Aorta (tissue), 5 donors: ENCODE measurements around the gene ABCA13. TPM values are rescaled to one million over a fixed set of nuclear protein-coding genes. Genes with fewer than 3 reads are reported as not detected.

Experiments
- ATAC-seq: fragments of 200-7000 bp; cut with Tn5 transposase; one replicate; pipeline ENCODE4 v1.9.1; 2022; ENCODE audit warnings: moderate library complexity; ENCODE audit not compliant: low FRiP score
- DNase-seq, 2 donors: peaks; one replicate each; pipeline ENCODE4 v3.0.0-alpha.2; 2020
- H3K27ac ChIP-seq, 2 donors: one replicate each; pipeline ENCODE4 v1.5.1; 2013; ENCODE audit warnings: low read length in 2 of 2, mild to moderate bottlenecking in 2 of 2, moderate library complexity in 2 of 2, control low read depth in 1 of 2, inconsistent platforms in 1 of 2, low read depth in 1 of 2
- H3K27me3 ChIP-seq, 2 donors: one replicate each; pipeline ENCODE4 v1.6.1; 2013; ENCODE audit warnings: control low read depth in 1 of 2, low read length in 1 of 2, mild to moderate bottlenecking in 1 of 2, moderate library complexity in 1 of 2; ENCODE audit not compliant: insufficient read depth in 2 of 2, control insufficient read depth in 1 of 2
- H3K36me3 ChIP-seq, 2 donors: one replicate each; pipeline ENCODE4 v1.6.1; 2013; ENCODE audit warnings: control low read depth in 1 of 2, low read length in 1 of 2, mild to moderate bottlenecking in 1 of 2; ENCODE audit not compliant: insufficient read depth in 2 of 2, control insufficient read depth in 1 of 2
- H3K4me1 ChIP-seq, 2 donors: one replicate each; pipeline ENCODE4 v1.6.1; 2013; ENCODE audit warnings: low read length in 2 of 2, control low read depth in 1 of 2, mild to moderate bottlenecking in 1 of 2, moderate library complexity in 1 of 2; ENCODE audit not compliant: insufficient read depth in 2 of 2, control insufficient read depth in 1 of 2
- H3K4me3 ChIP-seq, 2 donors: one replicate each; pipeline ENCODE4 v1.5.1; 2013; ENCODE audit warnings: low read length in 2 of 2, control low read depth in 1 of 2, mild to moderate bottlenecking in 1 of 2
- H3K9me3 ChIP-seq: one replicate; pipeline ENCODE4 v1.6.1; 2013; ENCODE audit warnings: mild to moderate bottlenecking, low read length; ENCODE audit not compliant: control insufficient read depth
- WGBS, 2 donors: extraction: QIAGEN DNeasy Blood & Tissue Kit; methylation state at CpG; one replicate each; pipeline ENCODE4 v1.1.7; 2013; 5-methylcytosine and 5-hydroxymethylcytosine counted together
- intact Hi-C, 2 donors: fragments of 100-400 bp; cut with DNase I; formaldehyde crosslinking; loops; one replicate each; pipeline versions ENCODE4 v1.14.2 to v1.15.0; 2022
- polyA plus RNA-seq, 2 donors: library from polyadenylated mRNA; stranded (reverse); fragments of 200-250 nt; gene quantifications; one replicate each; pipeline ENCODE4 v1.2.3, GENCODE V29; 2013
- total RNA-seq, 2 donors: library from RNA; stranded (reverse); fragmentation: NEBNext Ultra II Directional; extraction: Animal tissue kit (Norgen Biotek cat#: 25700); gene quantifications; one replicate each; pipeline ENCODE4 v1.2.1, GENCODE V29; 2021
- donor health status: healthy with polysubstance abuse.
- donor health status: Bipolar disorder and iron deficiency.
- donor health status: DM: no; HTN: no; CAD: no.
- donor health status: DM: no; HTN: no; CAD: no.
- donor health status: DM: yes; HTN: yes; CAD: no.

Gene ABCA13
- total and polyA plus RNA-seq, 4 donors, result 0.06 to 0.12 TPM; not detected in 2

DNA sequence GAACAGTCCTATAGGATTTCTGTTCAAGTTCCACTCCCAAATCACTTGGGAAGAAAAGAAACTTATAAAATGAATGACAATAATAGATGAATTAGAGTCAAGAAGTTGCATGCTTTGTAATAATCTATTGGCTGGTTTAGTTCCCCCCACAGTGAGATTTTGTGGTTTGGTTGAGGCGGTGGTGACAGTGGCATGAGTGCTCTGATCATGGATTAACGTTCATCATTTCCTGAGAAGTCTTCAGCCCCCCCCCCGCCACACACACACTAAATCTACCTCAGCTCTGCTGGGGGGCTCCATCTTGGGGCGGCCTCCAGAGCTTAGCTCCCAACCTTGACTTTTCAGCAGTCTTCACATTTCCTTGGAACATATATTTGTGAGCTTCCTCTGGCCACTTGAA, 121.7 kb downstream of the ABCA13 start:
- WGBS, 2 donors, result 55 to 69% methylated on average over 3 to 4 of the region's 4 CpGs
- H3K4me1 ChIP-seq, result no peaks in the 10 kb centered on the region
- ATAC-seq (no peak), DNase-seq (no peak)
- H3K27ac ChIP-seq, result no peak overlapping the region
- no peaks in the 10 kb centered on the region for H3K9me3 ChIP-seq
- H3K36me3 ChIP-seq, result no peaks in the 10 kb centered on the region
- intact Hi-C loops, result no loop called here
- no peak overlapping the region for H3K4me3 ChIP-seq
- no peaks in the 10 kb centered on the region for H3K27me3 ChIP-seq

DNA sequence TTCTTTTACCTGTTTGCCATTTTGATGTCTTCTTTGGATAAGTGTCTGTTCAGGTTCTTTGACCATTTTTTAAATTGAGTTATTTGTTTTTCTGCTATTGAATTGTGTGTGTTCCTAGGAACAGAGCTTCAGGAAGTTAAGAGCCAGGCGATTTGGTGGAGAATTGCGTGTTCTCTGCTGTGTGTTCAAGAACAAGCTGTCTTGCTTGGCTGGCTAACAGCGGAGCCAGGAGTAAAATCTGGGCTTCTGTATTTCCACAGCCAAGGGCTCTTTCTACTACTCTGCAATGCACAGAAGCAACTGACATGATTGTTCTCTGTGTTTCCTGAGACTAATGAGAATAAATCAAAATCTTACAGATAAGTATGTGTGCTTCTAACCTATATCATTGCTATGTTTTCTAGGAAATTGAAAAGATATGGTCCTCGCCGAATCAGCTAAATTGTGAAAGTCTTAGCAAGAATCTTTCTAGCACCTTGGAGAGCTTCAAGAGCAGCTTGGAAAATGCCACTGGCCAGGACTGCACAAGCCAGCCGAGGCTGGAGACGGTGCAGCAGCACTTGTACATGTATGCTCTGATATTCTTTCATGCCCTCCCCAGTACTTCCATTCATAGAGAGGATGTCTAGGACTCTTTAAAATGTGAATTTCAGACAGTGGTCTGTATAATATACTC, 124.2 kb downstream of the ABCA13 start:
- intact Hi-C loops, result no loop called here
- H3K4me1 ChIP-seq, result no peaks in the 10 kb centered on the region
- WGBS, 2 donors, result 48 to 52% methylated on average over 7 of the region's 7 CpGs
- no peak overlapping the region for H3K27ac ChIP-seq
- H3K27me3 ChIP-seq, result no peaks in the 10 kb centered on the region
- H3K4me3 ChIP-seq, result no peak overlapping the region
- no peaks in the 10 kb centered on the region for H3K9me3 ChIP-seq
- no peak for DNase-seq
- no peak for ATAC-seq
- no peaks in the 10 kb centered on the region for H3K36me3 ChIP-seq

DNA sequence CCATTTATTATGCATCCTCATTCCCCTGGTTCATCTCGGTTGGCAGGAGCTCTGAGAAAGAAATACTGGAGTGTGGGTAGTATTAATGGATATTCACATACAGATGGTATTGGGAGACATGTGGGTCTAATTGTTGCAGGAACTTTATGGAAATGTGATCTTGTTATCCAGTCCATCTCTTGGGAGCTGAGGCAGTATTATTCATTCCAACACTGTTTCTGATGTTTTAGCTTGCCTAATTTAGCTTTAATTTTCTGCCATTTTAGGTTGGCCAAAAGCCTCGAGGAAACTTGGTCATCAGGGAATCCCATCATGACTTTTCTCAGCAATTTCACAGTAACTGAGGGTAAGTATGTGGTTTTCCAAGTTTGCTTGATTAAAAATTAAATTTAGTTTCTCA, 125.7 kb downstream of the ABCA13 start:
- no peaks in the 10 kb centered on the region for H3K4me1 ChIP-seq
- ATAC-seq (no peak), DNase-seq (no peak)
- no peak overlapping the region for H3K4me3 ChIP-seq
- H3K36me3 ChIP-seq, result no peaks in the 10 kb centered on the region
- intact Hi-C loops, result no loop called here
- 31 to 36% methylated on average over 2 of the region's 2 CpGs for WGBS, 2 donors
- no peaks in the 10 kb centered on the region for H3K27me3 ChIP-seq
- no peak overlapping the region for H3K27ac ChIP-seq
- H3K9me3 ChIP-seq, result no peaks in the 10 kb centered on the region

DNA sequence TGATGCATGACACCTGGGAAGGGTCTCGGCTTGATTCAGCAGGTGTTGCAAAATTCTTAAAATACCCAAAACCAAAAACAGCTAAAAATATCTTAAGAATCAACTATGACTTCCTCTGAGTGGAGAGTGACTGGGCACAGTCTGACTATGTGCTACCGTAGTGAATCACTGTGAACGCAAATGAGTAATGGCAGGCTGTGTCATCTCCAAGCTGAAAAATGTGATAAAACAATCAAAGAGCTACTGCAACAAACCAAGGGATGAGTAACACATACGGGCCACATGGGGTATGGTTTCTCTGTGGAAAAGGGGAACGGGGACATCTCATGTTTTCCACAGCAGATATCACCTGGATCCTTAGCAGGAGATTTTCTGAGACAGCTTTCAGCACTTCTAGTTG, 127.5 kb downstream of the ABCA13 start:
- WGBS, 2 donors, result 59 to 61% methylated on average over 5 of the region's 5 CpGs
- intact Hi-C loops, result no loop called here
- ATAC-seq (no peak), DNase-seq (no peak)
- Histone ChIP-seq H3K27me3 (no peaks in the 10 kb centered on the region), H3K27ac (no peak overlapping the region), H3K4me3 (no peak overlapping the region), H3K9me3 (no peaks in the 10 kb centered on the region), H3K4me1 (no peaks in the 10 kb centered on the region), H3K36me3 (no peaks in the 10 kb centered on the region)

DNA sequence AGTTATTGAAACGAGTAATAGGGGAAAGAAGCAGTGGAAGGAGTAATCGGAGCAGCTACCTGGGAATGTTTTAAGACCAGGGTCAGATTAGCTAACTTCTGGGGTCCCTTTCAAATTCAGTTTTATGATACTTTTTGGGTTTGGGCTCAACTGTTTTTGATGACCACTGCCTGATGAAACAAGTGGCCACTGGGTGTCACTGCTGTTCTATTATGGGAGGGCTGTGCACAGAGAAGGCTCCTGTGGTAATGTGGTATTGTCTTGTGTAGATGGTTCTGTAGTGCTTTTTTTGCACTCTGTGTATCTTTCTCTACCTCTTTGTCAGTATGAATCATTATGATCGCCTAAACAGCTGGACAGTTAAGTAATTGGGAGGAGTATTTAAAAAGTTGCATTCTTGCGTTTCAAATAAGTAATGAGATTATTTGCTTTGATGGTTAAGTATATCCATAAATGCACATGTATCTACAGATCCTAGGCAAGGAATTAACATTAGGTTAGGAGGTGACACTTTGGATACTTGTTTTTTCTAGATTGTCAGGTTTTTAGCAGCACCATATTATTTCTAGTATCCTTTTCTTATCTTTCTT, 128.4 kb downstream of the ABCA13 start:
- Histone ChIP-seq H3K4me3 (no peak overlapping the region), H3K9me3 (no peaks in the 10 kb centered on the region), H3K27ac (no peak overlapping the region), H3K27me3 (no peaks in the 10 kb centered on the region), H3K4me1 (no peaks in the 10 kb centered on the region), H3K36me3 (no peaks in the 10 kb centered on the region)
- DNase-seq (no peak), ATAC-seq (no peak)
- intact Hi-C loops, result no loop called here
- 34% methylated on average over 4 of the region's 4 CpGs for WGBS, 2 donors

DNA sequence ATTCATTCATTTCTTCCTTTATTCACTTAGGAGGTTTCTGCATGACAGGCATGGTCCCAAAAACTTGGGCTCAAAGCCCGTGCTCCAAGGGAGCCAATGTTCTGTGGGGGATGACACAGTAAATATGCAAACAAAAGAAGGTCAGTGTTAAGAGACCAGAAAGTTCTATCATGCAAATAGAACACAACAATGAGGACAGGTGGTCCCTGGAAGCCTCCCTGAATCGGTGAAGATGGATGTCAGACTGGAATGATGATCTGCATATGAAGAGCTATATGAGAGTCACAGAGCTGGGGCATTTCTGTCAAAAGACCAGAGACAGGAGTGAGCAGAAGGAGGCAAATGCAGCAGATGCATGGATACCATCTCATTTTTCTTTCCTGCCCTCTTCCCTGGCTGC, 129.0 kb downstream of the ABCA13 start:
- ATAC-seq, result no peak
- no peaks in the 10 kb centered on the region for H3K9me3 ChIP-seq
- H3K27ac ChIP-seq, result no peak overlapping the region
- H3K36me3 ChIP-seq, result no peaks in the 10 kb centered on the region
- H3K27me3 ChIP-seq, result no peaks in the 10 kb centered on the region
- WGBS, 2 donors, result 19 to 23% methylated on average over 2 of the region's 2 CpGs
- DNase-seq, result no peak
- intact Hi-C loops, result no loop called here
- no peak overlapping the region for H3K4me3 ChIP-seq
- no peaks in the 10 kb centered on the region for H3K4me1 ChIP-seq

- no peaks in the 10 kb centered on the region for H3K27me3 ChIP-seq
- H3K27ac ChIP-seq, result no peak overlapping the region
- WGBS, 2 donors, result 9 to 12% methylated on average over 3 of the region's 3 CpGs
- H3K4me3 ChIP-seq, result no peak overlapping the region
- ATAC-seq, result no peak
- no peak for DNase-seq
- H3K36me3 ChIP-seq, result no peaks in the 10 kb centered on the region
- intact Hi-C loops, result no loop called here
- no peaks in the 10 kb centered on the region for H3K9me3 ChIP-seq
- no peaks in the 10 kb centered on the region for H3K4me1 ChIP-seq
Observed at GRCh38 chr7:48301201-48301600, 129.9 kb downstream of the ABCA13 start.

GRCh38 chr7:48304641-48305040, 133.4 kb downstream of the ABCA13 start:
- no peaks in the 10 kb centered on the region for H3K36me3 ChIP-seq
- intact Hi-C loops, result no loop called here
- no peaks in the 10 kb centered on the region for H3K27me3 ChIP-seq
- ATAC-seq, result no peak
- H3K27ac ChIP-seq, result no peak overlapping the region
- DNase-seq, result no peak
- H3K4me1 ChIP-seq, result no peaks in the 10 kb centered on the region
- H3K4me3 ChIP-seq, result no peak overlapping the region
- 79 to 93% methylated on average over 1 of the region's 1 CpG for WGBS, 2 donors
- H3K9me3 ChIP-seq, result no peaks in the 10 kb centered on the region

GRCh38 chr7:48305661-48306060, 134.4 kb downstream of the ABCA13 start:
- H3K27ac ChIP-seq, result no peak overlapping the region
- intact Hi-C loops, result no loop called here
- 59 to 68% methylated on average over 5 of the region's 5 CpGs for WGBS, 2 donors
- ATAC-seq (no peak), DNase-seq (no peak)
- H3K27me3 ChIP-seq, result no peaks in the 10 kb centered on the region
- no peak overlapping the region for H3K4me3 ChIP-seq
- H3K4me1 ChIP-seq, result no peaks in the 10 kb centered on the region
- no peaks in the 10 kb centered on the region for H3K36me3 ChIP-seq
- no peaks in the 10 kb centered on the region for H3K9me3 ChIP-seq
